ENCODE results near the gene MYH9.
"Not testable (repeated sequence)": the region's sequence is repeated elsewhere in the genome, so short reads cannot be mapped to it uniquely, and the experiment has no call there.

MYH9 gene

DNA sequence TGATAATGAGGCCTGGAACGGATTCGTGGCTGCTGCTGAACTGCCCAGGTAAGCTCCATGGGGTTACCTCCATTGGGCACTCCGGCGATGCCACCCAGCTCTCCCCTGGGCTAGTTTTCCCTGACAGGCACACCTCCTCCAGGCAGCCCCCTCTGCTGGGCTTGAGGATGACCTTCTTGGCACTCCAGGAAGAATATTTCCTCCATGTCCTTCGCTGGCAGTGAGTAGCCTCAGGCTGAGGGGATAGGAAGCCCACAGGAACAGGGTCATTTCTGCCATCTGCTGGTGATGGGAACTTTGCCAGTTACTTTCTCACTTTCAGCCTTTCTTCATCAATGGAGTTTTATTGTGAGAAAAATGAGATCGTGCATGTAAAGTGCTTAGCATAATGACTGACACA, 126.1 kb downstream of the MYH9 start:
- not testable (repeated sequence) for DNase-seq

DNA sequence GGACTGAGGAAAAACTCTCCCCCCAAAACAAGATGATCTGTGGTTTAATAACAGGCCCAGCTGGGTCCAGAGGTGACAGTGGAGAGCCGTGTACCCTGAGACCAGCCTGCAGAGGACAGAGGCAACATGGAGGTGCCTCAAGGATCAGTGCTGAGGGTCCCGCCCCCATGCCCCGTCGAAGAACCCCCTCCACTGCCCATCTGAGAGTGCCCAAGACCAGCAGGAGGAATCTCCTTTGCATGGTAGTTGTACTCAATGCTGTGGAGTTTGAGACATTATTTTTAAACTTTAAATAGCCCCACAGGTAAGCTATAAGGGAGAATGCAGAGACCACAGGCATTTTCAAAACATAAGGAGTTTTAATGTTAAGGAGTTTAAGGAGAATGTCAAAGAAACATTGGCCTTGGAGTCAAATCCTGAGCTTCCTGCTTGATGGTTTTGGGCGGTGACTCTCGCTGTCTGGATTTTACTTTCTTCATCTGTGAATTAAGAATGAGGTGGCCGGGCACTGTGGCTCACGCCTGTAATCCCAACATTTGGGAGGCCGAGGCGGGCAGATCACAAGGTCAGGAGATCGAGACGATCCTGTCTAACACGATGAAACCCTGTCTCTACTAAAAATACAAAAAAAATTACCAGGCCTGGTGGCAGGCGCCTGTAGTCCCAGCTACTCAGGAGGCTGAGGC, 128.0 kb downstream of the MYH9 start:
- DNase-seq, result no peak

DNA sequence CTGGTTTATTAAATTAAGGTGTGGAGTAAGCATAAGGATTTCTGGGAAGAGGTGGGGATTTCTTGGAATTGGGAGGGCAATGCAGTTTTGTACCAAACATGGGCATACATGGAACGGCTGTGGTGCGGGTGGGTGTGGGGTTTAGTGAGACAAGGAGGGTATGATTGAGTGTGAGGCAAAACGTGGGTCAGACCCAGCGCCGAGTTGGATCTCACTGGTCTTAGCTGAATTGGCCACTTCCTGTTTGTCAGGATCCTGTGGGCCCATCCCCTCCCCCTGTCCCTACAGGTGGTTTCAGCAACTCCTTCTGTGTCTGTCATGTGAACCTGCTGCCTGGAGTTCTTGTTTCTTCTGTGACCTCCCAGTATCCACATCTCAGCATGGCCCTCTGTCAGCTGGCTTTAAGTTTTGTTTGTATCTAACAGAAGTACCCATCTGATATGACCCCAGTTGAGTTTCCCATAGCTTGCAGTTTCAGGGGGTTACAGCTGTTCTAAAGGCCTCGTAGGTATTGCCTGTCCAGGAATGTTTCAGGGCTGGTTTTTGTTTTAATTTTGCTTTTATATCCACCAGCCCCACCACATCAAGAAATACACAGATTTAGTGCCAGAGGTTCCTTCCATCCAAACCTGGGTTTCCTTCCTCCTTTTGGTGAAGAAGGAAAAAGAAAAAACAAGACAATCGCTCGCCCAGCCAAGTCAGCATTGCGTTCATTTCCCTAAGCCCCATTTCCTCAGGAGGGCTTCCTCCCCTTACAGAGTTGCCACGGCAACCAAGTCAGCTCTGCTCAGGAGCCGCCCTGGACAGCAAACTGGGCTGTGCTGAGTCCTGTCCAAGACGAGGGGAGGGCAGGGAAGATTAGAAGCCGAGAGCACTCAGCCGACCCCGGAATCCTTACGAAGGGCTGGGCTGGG, 128.8 kb downstream of the MYH9 start:
- DNase-seq, result peak; percentile 53

DNA sequence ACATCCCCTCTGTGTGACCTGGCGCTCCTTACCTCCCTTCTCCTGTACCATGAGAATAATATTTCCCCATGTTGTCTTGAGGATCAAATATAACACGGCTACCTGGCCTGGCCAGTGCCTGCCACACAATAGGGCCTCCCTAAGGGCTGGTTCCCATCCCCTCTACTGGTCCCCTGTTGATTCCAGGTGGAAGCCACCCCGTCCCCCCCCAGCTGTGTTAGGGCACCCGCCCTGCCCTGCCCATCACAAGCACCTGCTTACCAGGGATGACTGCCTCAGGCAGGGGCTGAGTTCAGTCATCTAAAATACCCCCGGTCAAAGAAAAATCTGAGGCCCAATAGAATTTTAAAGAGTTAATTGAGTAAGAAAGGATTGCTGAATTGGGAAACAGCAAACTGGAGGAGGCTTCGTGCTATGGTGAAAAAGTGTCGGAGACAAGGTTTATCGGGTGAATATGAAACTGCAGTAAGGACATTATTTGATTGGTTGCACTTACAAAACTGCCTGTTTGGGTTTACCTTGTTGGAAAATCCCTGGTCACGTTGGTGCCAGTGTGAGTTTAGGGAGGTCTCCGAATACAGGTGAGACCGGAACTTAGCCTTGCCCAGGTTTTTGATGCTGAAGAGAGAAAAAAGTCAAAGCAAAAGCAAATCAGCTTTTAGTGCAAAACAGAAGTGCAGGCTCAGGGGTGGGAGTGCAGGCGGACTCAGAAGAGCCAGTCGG, 129.7 kb downstream of the MYH9 start:
- no peak for DNase-seq

DNA sequence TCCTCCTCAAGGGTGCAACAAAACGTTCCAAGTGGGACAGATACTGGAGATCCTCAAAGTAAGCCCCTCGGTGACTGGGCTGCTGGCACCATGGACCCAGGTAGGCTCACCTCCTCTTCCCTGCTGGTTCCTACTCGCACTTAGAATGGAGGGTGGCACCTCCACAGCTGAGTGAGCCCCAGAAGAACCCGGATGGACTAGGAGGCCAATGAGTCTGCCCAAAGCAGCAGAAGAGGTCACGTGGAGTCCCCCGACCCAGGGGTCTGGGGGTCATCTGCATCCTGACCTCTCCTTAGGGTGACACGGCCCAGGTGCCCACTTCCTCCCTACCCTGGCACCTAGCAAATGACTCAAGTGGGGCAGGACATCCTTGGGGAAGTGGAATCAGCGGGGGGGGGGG, 130.5 kb downstream of the MYH9 start:
- no peak for DNase-seq

DNA sequence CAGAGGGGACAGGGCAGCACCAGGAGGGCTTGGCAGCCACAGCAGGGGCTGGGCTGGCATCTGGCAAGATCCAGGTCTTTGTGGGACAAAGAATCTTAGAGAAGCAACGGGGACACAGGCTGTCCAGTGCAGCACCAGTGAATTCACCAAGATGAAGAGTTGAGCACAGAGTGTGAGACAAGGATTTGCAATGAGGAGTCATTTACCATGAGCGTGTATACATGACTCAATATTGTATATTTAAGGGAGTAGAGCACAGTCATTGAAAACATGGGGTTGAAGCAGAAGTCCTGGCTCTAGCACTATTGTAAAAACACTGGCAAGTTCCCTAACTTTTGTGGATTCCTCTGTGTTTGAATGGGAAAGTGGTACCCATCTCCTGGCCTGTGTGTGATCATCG, 131.3 kb downstream of the MYH9 start:
- DNase-seq, result no peak

DNA sequence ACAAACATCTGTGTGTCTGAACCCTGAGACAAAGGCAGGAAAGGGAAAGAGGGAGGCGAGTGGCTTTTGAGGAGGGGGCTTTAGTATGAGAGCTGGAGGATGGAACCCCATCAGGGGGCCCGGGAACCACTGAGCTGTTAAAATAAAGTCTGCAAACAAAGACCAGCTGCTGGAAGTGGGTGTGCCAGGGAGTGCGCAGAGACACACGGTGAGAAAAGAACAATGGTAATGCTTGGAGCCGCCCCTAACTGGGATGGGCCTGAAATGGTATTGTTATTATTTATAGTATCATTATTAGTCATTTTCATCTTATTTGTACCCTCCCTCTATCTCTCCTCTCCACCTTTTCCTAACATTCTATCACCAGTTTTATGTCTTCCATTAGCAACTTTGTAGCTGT, 132.2 kb downstream of the MYH9 start:
- DNase-seq, result not testable (repeated sequence)

DNA sequence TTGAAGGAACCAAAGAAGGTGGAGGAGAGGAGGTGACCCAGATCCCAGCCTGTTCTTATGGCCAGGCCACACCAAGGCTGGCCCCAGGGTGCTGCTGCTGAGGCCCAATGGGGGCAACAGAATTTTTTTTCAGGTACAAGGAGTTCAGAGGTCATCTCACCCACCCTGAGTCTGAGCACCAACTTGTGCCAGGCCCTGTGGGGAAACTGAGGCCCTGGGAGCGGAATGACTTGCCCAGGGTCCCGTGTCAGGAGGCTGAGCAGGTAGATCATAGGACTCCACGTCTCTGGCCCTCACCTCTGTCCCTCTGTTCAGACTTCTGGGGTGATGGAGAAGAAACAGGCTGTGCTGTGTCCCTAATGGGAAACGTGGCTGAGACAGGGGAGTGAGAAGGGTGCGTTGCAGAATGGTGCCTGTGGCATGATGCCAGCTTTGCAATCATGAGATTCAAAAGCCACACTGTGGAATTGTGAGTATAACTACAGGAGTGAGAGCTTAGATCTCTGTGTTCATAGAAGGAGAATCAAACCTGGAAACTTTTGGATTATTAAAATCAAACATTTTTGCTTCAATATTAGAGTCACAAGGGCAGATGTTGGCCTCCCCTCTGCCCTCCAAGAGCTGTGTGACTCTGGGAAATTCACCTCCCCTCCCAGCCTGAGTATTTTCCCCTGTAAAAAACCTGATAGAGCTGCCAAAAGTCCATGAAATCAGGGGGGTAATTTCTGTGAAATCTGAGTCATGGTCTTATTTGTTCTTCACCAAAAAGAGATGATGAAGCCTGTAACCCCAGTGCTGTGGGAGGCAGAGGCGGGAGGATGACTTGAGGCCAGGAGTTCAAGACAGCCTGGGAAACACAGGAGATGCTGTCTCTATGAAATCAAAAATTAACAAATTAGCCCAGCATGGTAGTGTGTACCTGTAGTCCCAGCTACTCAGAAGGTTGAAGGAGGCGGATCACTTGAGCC, 134.0 kb downstream of the MYH9 start:
- DNase-seq, result peak; percentile 60

DNA sequence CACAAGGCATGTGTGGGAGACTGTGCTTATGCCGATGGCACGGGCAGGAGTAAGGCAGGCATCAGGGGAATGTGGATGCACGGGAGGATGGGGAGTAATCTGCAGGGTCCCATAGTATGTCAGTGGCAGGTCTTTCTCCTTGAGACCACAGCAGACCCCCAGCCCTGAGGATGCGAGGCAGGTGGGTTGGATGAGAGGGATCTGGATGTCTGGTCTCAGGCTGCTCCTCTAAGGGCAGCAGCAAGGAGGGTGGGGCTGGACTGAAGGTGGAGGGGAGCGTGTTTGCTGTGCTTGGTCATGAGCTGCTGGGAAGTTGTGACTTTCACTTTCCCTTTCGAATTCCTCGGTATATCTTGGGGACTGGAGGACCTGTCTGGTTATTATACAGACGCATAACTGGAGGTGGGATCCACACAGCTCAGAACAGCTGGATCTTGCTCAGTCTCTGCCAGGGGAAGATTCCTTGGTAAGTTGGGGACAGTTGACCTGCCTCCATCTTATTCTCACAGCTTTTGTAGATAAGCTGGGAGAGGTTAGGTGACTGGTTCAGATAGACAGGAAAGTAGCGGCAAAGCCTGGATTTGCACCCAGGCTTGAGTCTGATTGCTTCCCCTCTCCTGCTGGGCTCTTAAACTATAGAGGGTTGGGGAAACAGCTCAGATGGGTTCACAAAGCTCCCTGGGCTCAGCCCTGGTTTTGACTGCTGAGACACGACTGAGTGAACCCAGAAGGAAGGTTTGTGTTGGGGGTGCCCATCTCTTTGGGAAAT, 134.8 kb downstream of the MYH9 start, which contains the start of gene APOL1:
Gene APOL1 (plus strand): TSS at position 380 of the 769 bp plus-strand sequence. CDS start 1,823 bp downstream, outside the sequence.
- DNase-seq, result peak; percentile 64

DNA sequence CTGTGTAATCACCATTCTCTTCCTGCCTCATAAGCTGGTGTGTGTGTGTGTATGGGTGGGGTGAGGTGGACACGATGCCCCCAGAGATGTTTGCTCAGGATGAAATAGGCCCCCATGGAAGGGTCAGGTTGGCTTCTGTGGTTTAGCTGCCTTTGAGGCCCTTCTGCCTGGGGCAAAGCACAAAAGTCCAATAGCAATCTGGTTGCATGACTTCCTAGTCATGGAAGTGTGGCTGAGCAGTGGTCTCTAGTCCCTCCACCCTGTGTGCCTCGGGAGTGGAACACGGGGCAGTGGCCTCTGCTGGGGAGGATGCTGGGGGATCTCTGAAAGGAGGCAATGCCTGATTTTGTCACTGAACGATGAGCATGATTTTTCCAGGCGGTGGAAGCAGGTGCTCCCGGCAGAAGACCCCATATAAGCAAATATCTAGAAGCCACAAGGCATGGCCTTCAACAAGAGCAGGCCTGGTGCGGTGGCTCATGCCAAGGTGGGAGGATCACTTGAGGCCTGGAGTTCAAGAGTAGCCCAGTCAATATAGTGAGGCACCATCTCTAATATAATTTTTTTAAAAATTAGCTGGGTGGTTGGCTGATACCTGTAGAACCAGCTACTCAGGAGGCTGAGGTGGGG, 135.7 kb downstream of the MYH9 start:
- not testable (repeated sequence) for DNase-seq

DNA sequence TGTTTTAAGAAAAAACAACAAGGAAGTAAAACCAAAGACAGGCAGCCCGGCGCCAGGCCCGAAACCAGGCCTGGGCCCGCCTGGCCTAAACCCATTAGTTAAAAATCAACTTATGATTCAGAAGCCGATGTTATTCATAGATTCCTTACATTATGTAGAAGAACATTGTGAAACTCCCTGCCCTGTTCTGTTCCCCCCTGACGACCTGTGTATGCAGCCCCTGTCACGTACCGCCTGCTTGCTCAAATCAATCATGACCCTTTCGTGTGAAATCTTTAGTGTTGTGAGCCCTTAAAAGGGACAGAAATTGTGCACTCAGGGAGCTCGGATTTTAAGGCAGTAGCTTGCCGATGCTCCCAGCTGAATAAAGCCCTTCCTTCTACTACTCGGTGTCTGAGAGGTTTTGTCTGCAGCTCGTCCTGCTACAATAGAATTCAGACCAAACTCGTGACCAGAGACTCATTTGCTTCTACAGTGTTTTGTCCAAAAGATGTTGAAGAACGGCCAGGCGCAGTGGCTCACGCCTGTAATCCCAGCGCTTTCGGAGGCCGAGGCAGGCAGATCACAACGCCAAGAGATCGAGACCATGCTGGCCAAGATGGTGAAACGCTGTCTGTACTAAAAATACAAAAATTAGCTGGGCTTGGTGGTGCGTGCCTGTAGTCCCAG, 137.3 kb downstream of the MYH9 start:
- not testable (repeated sequence) for DNase-seq

DNA sequence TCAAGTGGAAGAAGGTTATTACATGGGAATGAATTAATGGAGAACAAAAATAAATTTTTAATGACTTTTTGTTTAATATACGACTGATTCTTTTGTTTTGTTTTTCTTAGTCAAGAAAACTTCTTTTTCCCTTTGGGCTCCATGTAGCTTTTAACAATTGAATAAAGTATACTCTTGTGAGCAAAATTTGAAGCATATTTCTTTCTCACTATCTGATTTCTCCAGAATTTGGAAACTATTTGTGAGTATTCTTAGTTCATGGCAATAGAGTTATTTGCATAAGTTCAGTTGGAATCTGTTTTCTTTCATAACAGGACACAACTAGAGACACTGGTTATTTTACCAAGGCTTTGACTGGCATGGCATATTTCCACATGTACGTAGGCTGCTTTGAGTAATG, 138.6 kb downstream of the MYH9 start:
- no peak for DNase-seq

DNA sequence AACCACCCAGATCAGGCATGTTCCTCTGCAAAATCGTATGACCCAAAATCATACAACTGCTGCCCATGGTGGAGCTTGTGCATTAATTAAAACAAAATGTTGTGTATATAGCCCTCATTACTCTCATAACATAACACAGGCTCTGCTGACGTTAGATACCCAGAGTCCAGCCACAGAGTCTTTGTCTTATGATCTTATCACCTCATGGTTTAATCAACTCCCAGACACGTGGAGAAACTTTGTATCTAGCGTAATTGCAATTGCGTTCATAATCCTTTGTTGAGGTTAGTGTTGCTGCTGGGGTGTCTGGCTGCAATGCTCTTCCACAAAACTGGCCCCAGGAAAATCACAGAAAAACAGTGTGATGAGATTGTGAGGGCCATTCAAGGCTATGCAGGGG, 139.8 kb downstream of the MYH9 start:
- no peak for DNase-seq

DNA sequence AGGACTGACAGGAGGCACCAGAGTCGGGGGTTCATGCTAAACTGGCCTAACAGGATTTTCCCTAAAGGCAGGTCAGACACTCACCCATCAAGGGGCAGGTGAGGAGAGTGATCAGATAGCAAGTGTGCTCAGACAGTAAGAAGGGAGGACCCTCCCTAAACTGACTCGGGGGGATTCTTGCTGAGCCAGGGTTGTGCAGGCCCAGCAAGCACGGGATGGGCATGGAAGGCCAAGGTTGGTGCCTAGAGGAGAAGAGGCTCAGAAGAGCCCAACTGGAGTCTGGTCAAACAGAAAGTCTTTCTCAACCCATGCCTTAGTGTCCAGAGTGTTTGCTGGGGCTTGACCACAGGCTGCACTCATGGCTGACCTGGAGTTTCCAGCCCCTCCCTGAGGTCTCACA, 141.0 kb downstream of the MYH9 start:
- DNase-seq, result no peak

DNA sequence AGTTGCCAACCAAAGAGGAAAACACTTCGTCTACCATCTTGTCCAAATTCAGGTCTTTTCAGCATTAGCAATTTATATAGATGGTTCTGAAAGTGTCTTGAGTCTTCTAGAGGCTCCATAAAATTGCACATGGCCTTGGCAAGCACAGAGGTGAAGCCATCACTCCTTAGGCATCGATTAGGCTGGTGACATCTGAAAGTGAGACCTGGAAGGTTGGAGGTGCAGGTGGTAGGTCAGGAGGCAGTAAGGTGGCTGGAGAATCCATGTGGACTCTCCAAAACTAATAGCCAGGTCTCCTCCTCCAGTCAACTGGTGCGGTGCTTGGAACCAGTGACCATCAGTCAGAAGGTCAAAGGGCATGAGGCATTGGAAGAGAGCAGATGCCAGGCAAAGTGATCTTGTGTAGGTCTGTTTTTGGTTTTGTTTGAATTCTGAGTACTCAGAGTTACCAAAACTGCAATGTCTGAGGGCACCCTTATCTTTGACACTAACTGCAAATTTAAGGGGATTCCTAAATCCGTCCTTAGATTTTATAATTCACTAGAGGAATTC, 141.9 kb downstream of the MYH9 start:
- no peak for DNase-seq

DNA sequence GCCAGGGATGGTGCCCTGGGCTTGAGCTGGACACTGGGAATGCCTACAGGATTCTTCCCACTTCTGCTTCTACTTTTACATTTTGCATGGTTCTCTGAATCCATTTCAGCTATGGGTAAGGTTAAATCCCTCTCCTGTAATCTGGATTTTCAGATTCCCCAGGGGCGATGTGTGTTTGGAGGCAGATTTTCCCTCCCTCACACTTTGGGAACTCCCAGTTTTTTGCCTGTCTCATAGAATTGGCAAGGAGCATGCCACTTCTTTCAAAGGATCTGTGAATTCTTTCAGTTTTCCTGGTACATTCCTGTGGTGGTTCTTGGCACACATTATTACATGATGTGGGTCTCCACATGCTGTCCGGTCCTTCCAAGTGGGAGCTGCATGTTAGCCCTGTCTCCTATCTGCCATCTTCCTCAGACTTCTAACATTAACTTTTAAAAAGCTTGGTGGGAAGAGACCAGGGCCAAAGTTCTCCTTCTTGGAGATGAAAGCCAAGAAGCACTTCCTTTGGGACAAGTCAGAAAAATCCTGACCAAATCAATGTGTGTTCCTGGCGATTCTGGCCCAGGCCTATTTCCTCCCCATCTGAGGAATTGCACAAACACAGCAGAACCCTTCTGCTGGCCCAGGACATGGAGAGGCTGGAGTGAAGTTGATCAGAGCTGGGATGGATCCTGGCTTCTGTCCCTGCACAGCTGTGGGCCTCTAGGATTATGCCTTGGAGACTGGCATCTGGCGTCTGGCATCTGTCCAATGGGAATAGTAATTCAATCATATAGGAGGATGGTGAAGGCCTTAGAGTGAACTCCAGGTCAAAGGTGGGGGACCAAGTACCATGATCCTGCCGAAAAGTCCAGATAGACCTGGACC, 143.0 kb downstream of the MYH9 start:
- no peak for DNase-seq

DNA sequence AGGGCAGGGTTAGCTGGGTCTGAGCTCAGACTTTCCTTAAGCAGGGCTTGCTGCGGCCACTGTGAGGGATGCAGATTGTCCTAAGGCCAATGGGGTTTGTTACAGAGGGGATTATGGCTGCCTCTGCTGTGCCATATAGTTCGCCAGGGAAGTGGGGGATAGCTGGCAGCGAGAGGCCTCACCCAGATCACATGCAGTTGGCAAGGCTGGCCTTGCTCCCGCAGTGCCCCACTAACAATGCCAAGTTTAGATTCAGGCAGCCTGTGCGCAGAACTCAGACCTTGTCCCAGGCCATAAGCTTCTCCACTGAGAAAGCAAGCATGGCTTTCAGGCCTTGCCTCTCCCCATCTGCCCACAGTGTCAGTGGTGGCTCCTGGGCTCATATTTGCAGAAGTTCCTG, 143.8 kb downstream of the MYH9 start:
- DNase-seq, result no peak

DNA sequence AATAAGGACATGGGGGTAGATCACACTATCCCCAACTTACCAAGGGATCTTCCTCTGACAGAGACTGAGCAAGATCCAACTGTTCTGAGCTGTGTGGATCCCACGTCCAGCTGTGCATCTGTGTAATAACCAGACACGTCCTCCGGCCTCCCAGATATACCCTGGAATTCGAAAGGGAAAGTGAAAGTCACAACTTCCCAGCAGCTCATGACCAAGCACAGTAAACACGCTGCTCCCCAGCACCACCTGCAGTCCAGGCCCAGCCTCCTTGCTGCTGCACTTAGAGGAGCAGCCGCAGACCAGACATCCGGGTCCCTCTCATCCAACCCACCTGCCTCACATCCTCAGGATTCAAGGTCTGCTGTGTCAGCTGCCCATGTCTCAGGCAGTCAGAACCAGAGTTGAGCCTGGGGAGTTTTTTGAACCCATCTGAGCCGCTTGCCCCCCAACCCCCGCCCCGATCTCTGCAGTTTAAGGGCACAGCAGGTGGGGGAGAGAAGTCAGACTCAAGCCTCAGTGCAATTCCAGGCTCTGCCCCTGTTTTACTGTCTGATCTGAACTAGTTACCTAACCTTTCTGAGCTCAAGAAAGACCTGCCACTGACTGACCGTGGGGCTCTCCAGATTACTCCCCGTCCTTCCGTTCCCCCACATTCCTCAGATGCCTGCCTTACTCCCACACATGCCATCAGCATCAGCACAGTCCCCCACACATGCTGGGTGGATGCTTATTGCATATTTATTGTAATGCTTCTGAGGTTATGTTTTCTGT, 148.2 kb downstream of the MYH9 start, which contains the start of gene APOL2:
Gene APOL2 (minus strand): TSS at position 127 of the 771 bp plus-strand sequence. CDS start 6,365 bp downstream, outside the sequence.
- DNase-seq, result peak; percentile 93

Data from activated CD4-positive, alpha-beta T cell treated with anti-CD3 and anti-CD28 coated beads for 48 hours (primary cell).